ENCODE results near the gene PDE7B. TPM values are rescaled to one million over a fixed set of nuclear protein-coding genes. Genes with fewer than 3 reads are reported as not detected.

Gene PDE7B
- total RNA-seq, 1 experiment from 2014 or later = 1.8 TPM

DNA sequence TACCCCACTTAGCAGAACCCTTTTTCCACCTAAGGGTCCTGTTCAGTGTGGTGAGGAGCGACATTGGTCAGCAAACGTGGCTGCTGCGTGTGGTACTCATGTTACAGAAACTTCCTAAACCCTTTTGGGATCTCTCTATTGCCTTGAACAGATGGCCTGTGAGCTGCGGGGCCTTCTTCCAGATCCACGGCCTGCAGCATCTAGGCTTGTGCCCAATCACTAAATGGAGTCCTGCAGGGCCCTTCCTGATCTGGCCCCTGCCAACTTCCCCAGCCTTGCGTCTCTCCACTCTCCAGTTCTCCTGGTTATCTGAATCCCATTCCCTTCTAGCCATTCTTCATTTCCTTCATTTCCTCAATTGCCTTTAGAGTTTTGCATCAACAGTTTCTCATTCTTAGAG lies 85.6 kb downstream of the PDE7B start:
- Histone ChIP-seq H3K36me3 (peaks cover 7% of the 10 kb centered on the region), H3K4me3 (no peak overlapping the region), H3K27me3 (no peaks in the 10 kb centered on the region), H3K9me3 (no peaks in the 10 kb centered on the region)
- DNase-seq = no peak

DNA sequence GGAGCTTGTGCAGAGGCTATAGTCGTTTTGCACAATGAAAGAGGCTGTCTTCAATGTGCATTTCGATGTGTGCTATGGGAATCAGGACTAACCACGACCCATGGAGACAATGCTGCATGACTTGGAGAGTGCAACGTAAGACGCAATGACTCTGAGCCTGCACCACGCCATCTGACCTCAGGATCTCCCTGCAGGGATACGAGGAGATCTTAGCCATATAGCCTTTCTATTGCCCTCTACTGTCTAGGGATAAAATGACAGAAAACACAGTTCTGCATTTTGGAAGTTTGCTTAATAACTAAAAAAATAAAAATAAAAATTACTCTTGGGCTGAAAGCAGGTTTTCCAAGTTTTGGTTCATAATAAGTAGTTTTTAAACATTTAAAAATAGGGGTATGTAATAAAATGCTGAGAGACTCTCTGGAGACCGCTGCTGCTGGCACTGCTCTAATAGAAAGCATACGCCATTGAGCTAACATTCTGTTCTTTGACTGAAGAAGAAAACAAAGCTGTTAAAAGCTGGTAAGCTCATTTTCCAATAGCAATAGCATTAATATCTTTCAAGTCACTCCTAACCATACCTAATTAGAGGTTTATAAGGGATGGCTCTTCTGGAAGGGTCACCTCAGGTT lies 87.2 kb downstream of the PDE7B start:
- peak; percentile 32 for DNase-seq
- H3K36me3 ChIP-seq = peaks cover 7% of the 10 kb centered on the region
- H3K27me3 ChIP-seq = no peaks in the 10 kb centered on the region
- no peak overlapping the region for H3K4me3 ChIP-seq
- no peaks in the 10 kb centered on the region for H3K9me3 ChIP-seq

DNA sequence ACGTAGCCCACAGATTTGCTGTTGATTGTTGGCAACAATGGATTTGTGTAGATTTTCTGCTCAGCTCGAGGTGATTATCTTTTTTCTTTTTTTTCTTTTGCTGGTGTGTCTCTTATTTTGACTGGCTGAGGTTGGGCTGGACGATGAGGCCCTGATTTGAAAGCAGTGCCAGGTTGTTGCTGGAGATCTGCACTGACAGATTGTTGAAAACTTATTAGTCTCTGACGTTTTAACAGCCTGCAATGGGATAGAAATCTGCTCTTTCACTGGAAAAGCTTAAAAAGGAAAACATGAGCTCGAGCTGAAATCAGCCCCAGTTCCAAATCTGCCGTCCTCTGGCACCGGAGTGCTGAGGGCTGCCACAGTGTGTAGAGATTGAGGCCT lies 87.7 kb downstream of the PDE7B start:
- H3K4me3 ChIP-seq = no peak overlapping the region
- no peak for DNase-seq

DNA sequence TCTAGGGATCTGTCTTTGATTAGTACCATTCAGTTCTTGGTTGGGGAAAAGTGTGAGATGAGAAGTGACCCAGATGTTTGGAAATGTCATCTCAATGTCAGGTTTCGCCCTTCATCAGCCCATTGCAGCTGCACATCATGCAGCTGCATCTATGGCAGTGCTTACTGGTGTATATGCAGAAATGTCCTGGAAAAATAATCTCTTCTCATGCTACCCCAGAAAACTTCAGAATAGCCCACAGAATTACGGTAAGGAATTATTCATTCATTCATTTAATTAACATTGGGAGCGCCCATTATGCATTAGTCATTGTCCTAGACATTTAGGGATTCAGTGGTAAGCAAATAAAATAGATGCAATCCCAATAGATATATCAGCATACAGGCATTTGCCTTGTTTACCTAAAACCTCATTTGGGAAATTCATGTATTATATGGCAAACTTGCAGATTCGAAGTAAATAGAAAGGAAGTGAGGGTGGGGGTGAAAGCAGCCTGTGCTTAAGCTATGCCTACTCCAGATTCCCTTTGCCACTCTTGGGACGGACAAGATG lies 89.2 kb downstream of the PDE7B start:
- no peaks in the 10 kb centered on the region for H3K27me3 ChIP-seq
- no peaks in the 10 kb centered on the region for H3K9me3 ChIP-seq
- peaks cover 7% of the 10 kb centered on the region for H3K36me3 ChIP-seq
- no peak for DNase-seq
- no peak overlapping the region for H3K4me3 ChIP-seq

More for the DNA sequence above, 87.7 kb downstream of the PDE7B start:
- Histone ChIP-seq H3K27me3 (no peaks in the 10 kb centered on the region), H3K36me3 (peaks cover 7% of the 10 kb centered on the region), H3K9me3 (no peaks in the 10 kb centered on the region)

DNA sequence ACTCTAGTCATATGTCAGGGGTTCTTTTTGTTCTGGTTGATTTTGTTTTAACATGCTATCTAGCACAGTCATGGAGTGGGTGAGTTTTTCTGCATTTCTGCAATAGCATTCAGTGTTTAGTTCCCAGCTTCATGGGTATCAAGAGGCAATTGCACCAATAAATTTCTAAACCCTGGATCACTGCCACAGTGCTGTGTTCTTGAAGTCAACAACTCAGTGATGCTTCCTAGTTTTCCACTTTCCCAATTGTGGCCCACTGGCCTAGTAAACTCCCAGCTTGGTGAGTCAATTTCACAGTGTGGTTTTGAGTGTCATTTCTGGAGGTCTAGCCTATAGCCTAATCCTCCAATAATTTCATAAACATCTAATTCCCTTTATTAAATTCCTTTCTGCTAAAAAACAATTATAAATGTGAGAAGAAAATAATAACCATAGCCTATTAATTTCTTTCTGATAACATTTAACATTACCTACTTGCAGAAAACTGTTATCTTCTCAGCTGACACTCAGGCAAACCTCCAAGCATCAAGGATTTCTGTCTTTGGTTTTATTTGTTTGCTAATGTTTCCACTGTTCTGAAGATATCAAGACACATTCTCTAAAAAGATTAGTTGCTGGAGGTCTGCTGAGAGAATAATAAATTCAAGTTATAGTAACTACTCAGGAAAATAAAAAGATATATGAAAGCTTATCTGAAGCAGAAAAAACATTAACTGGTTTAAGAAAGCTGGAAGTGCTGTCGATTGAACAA lies 89.9 kb downstream of the PDE7B start:
- no peaks in the 10 kb centered on the region for H3K27me3 ChIP-seq
- peaks cover 7% of the 10 kb centered on the region for H3K36me3 ChIP-seq
- no peak overlapping the region for H3K4me3 ChIP-seq
- DNase-seq = no peak
- H3K9me3 ChIP-seq = no peaks in the 10 kb centered on the region

DNA sequence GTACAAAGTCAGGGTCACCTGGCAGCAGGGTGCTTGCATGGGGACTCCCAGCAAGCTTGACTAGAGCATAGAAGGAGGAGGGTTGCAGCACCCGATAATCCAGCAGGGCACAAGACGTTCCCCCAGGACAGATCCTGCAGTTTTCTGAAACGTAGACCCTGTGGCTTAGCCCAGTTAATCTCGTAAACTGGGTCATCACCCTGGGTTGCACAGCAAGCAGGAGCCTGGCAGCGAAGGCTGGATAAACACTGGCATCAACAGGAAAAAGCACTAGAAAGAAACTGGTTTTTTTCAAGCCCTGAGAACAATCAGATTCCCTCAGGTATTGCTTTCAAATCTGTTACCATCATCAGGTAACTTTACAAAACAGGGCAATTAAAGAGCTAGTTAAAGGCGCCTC lies 92.6 kb downstream of the PDE7B start:
- no peaks in the 10 kb centered on the region for H3K9me3 ChIP-seq
- no peaks in the 10 kb centered on the region for H3K27me3 ChIP-seq
- no peak overlapping the region for H3K4me3 ChIP-seq
- no peaks in the 10 kb centered on the region; the same call in 1 of the 2 replicates for H3K36me3 ChIP-seq
- DNase-seq = no peak

DNA sequence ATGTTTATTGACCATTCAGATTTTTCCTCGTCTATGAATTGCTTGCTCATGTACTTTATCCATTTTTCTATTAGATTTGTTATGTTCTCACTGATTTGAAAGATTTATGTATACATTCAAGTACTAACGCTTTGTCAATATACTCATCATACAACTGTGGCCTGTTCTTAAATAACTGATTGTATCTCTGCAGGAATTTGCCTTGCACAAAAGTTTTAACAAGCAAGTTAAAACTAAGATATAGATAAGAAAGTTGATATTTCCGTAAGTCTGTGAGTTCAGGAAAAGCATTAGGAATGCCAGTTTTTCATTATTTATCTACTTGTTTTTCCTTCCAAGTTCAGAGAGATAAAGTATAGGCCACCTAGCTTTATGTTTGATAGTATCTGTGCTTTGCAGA lies 95.2 kb downstream of the PDE7B start:
- DNase-seq = no peak
- H3K27me3 ChIP-seq = no peaks in the 10 kb centered on the region
- H3K4me3 ChIP-seq = no peak overlapping the region
- H3K9me3 ChIP-seq = no peaks in the 10 kb centered on the region
- H3K36me3 ChIP-seq = no peaks in the 10 kb centered on the region

DNA sequence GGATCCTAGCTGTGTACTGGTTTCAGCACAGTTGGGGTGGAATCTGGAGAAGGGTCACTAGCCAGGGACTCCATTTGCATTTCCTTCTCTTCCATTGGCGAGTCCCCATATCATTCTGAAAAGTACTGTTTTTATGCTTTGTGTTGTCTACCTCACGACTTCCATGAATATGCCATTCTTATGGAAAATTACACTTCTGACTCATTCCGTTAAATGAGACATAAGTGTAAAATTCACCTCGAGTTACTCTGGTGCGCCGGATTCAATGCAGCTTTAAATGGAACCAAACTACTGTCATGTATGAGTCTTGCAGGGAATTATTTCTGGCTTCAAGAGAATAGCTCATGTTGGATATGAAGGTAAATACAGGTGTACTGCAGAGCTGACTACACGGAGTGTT lies 99.2 kb downstream of the PDE7B start:
- no peaks in the 10 kb centered on the region for H3K9me3 ChIP-seq
- no peak for DNase-seq
- H3K27me3 ChIP-seq = no peaks in the 10 kb centered on the region
- H3K36me3 ChIP-seq = no peaks in the 10 kb centered on the region
- H3K4me3 ChIP-seq = no peak overlapping the region

DNA sequence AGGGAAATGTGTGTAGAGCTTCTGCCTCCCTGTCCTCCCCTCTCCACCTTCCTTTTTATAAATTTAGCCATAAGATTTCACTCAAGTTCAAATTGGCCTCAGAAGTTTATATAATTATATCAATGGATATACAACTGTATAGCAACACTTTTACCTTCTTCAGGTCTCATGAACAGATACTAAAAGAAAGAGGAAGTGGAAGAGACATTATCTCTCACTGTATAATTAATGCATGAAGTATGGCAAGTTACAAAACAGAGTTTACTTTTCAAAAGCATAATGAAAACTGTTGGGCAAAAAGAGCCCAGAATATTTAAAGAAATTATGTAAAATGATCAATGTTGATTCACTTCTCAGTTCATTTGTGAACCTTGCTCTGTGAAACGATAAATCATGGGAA lies 99.7 kb downstream of the PDE7B start:
- no peaks in the 10 kb centered on the region for H3K27me3 ChIP-seq
- DNase-seq = no peak
- no peak overlapping the region for H3K4me3 ChIP-seq
- H3K36me3 ChIP-seq = no peaks in the 10 kb centered on the region
- H3K9me3 ChIP-seq = no peaks in the 10 kb centered on the region

DNA sequence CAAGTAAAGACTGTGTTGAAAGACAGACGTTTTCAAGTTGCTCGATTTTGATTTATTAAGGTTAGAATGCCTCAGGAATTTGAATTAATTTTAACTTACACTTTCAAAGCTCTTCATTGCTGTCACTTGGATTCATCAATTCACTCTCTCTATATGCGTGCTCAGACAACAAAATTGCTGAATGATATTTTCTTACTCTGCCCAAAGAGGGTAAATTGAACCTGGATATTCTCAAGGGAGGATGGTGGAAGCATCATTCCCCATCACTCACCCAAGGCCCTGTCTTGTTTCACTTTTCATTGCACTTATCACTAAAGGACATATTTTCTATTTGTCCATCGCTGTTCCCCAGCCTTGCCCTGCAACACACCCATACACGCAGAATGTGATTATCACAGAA lies 102.3 kb downstream of the PDE7B start:
- Histone ChIP-seq H3K36me3 (no peaks in the 10 kb centered on the region), H3K9me3 (no peaks in the 10 kb centered on the region), H3K4me3 (no peak overlapping the region), H3K27me3 (no peaks in the 10 kb centered on the region)
- no peak for DNase-seq

DNA sequence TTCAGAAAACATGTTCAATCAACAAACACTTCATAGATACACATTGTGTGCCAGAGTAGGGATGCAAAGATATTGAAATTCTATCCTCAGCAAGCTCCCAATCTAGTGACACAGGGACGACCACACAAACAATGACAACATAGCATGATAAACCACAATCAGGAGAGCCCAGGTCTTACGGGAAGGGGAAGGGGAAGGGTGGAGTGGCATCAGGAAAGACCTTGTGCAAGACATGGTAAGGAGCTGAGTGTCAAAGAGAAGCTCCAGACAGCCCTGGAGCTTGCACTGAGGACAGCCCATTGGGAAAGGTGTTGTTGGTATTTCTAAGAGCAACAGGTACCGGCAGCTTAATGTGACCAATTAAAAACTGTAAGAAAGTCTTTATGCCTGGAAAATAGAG lies 103.6 kb downstream of the PDE7B start:
- H3K4me3 ChIP-seq = no peak overlapping the region
- no peaks in the 10 kb centered on the region for H3K36me3 ChIP-seq
- no peaks in the 10 kb centered on the region for H3K9me3 ChIP-seq
- DNase-seq = no peak
- no peaks in the 10 kb centered on the region for H3K27me3 ChIP-seq

DNA sequence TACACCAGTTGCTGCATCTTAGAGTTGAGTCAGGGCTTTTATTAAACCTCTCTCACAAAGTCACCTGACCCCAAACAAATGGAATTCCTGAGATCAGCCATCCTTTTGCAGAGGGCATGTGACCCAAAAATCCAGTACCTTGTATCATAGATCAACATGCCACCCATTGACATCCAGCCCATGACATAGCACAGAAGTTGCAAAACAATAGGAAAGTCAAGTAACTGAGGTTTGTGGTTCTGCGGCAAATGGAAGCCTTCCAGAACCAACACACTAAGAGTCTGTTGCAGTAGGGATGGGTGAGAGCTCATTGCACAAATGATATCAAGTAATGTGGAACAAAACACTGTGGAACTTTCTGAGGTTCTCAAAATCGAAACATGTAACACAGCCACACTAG lies 111.2 kb downstream of the PDE7B start:
- Histone ChIP-seq H3K36me3 (no peaks in the 10 kb centered on the region), H3K4me3 (no peak overlapping the region), H3K9me3 (peaks cover 8% of the 10 kb centered on the region; the same call in 1 of the 2 replicates), H3K27me3 (no peaks in the 10 kb centered on the region)
- peak; percentile 2 for DNase-seq

DNA sequence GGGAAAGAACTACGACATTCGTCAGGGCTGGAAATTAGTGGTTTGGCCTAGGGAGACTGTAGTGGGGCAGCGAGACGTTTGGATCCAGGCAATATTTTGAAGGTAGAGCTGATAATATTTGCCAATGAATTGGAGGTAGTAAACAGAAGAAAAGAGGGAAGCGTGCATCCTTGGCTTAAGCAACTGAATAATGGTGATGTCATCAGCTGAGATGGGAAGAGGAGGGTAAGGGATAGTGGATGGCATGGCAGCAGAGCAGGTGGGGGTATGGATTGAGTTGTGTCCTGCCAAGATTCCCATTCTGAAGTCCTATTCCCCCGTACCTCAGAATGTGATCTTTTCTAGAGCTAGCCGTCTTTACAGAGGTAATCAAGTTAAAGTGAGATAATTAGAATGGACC lies 119.2 kb downstream of the PDE7B start:
- Histone ChIP-seq H3K36me3 (0 out of 2 replicates have a peak, but pooled peaks cover 2% of the 10 kb centered on the region), H3K27me3 (no peaks in the 10 kb centered on the region), H3K9me3 (peaks cover under 1% of the 10 kb centered on the region; the same call in 1 of the 2 replicates), H3K4me3 (no peak overlapping the region)
- no peak for DNase-seq

DNA sequence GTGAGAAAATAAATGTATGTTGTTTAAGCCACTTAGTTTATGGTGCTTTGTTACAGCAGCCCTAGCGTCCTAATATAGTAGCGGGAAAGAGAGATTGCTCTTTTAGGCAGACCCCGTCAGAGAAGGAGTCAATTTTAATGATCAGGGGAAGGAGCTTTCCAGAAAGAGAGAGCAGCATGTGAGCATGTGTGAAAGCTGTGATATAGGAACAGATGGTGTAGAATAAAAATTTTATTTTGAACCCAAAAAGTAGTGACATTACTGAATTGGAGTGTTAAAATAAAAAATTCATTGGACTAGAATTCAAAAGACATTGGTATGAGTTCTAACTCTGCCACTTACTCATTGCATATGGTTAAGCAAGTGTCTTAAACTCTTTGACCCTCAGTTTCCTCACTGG lies 119.8 kb downstream of the PDE7B start:
- Histone ChIP-seq H3K9me3 (no peaks in the 10 kb centered on the region), H3K27me3 (no peaks in the 10 kb centered on the region), H3K36me3 (0 out of 2 replicates have a peak, but pooled peaks cover 2% of the 10 kb centered on the region), H3K4me3 (no peak overlapping the region)
- DNase-seq = no peak

DNA sequence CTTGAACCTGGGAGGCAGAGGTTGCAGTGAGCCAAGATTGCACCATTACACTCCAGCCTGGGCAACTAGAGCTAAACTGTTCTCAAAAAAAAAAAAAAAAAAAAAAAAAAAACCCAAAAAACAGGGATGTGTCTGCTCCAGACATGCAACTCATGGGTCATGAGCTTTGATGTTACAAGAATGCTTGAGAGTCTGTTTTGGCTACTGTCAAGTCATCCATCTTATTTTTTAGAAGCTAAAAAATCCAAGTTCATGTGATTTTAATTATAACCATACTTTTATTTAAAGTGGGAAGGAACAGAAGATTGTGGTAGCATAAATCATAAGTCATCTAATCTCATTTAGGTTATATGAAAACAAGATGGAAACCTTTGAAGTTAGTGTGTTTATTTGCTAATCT lies 120.6 kb downstream of the PDE7B start:
- Histone ChIP-seq H3K27me3 (no peaks in the 10 kb centered on the region), H3K36me3 (0 out of 2 replicates have a peak, but pooled peaks cover 2% of the 10 kb centered on the region), H3K9me3 (no peaks in the 10 kb centered on the region), H3K4me3 (no peak overlapping the region)
- DNase-seq = no peak

DNA sequence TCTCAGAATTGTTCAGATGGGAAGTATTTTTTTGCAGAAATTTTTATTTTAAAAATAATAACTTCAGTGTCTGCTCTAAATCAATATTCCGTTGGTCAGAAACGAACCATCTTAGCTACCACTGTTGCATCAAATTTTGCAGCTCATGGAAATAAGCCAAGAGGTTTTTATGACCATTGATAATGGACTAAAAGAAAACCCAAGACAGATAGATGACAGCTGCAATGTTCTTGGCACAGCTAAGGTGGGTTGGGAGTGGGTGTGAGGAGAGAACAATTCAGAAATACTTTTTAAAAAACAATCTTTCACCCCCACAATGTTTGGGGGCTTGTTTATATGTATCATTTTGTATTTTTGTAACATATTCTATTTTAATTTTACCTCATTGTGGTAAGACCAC lies 121.1 kb downstream of the PDE7B start:
- H3K9me3 ChIP-seq = no peaks in the 10 kb centered on the region
- H3K27me3 ChIP-seq = no peaks in the 10 kb centered on the region
- no peak for DNase-seq

DNA sequence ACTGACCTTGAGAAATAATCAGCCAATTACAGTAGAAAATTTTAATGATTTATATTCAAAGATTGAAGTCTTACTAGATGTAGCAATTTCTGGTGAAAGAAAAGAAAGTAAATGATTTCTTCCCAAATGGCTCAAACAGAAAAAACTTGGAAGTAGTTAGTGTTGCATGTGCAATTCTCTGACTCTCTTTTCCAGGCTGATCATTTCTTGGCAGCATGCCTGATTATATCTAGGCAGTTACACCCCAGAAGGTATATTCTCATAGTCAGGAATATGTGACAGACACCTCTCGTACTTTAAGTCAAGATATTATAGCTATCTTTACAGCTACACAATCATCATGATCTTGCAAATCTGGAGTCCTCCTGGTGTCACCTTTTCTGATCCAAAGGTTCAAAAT lies 122.9 kb downstream of the PDE7B start:
- Histone ChIP-seq H3K27me3 (no peaks in the 10 kb centered on the region), H3K36me3 (no peaks in the 10 kb centered on the region; the same call in 1 of the 2 replicates)
- no peak for DNase-seq

More for the DNA sequence above, 121.1 kb downstream of the PDE7B start:
- Histone ChIP-seq H3K36me3 (0 out of 2 replicates have a peak, but pooled peaks cover 2% of the 10 kb centered on the region), H3K4me3 (no peak overlapping the region)

DNA sequence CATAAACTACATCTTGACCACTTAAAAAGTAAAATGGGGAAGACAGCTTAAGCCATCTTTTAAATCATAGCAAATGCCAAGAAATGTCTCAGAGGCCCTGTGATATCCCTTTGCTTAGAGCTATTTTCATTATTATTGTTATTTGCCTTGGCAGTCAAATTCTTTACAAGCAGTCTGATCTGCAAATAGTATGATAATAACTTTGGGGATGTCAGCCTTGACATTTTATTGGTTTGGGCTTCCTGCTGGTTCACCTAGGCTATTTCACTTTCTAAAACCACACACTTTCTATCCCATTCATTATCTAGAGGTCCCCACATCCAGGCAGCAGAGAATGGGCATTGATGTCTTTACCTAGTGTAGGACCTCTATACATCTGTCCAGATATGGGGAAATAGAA lies 125.1 kb downstream of the PDE7B start:
- no peak for DNase-seq
- no peaks in the 10 kb centered on the region for H3K27me3 ChIP-seq

More for the DNA sequence above, 122.9 kb downstream of the PDE7B start:
- H3K9me3 ChIP-seq = no peaks in the 10 kb centered on the region; the same call in 1 of the 2 replicates
- H3K4me3 ChIP-seq = no peak overlapping the region

More for the DNA sequence above, 125.1 kb downstream of the PDE7B start:
- Histone ChIP-seq H3K9me3 (no peaks in the 10 kb centered on the region; the same call in 1 of the 2 replicates), H3K4me3 (no peak overlapping the region), H3K36me3 (no peaks in the 10 kb centered on the region; the same call in 1 of the 2 replicates)

Data from MG63 (cell line).